Lower lobe of right lung (tissue), 2 donors: ENCODE results near the gene GSDMA. TPM values are rescaled to one million over a fixed set of nuclear protein-coding genes. Genes with fewer than 3 reads are reported as not detected.

ENCODE experiments used
- ATAC-seq, 2 donors: fragments of 200-7000 bp; cut with Tn5 transposase; one replicate each; pipeline ENCODE4 v1.9.1; 2020 to 2022; ENCODE audit warnings: mild to moderate bottlenecking in 2 of 2, moderate library complexity in 2 of 2
- DNase-seq: peaks from one replicate; pipeline ENCODE4 v3.0.0-alpha.2; 2020
- H3K27ac ChIP-seq: fragments of 200-600 bp; one replicate; pipeline ENCODE4 v1.8.0; 2022
- H3K27me3 ChIP-seq: fragments of 200-600 bp; one replicate; pipeline ENCODE4 v1.8.0; 2022; ENCODE audit warnings: low read depth
- H3K36me3 ChIP-seq: fragments of 200-600 bp; one replicate; pipeline ENCODE4 v1.8.0; 2022; ENCODE audit warnings: mild to moderate bottlenecking
- H3K4me1 ChIP-seq: fragments of 200-600 bp; one replicate; pipeline ENCODE4 v1.8.0; 2022
- H3K4me3 ChIP-seq: fragments of 200-600 bp; one replicate; pipeline ENCODE4 v1.8.0; 2022; ENCODE audit warnings: mild to moderate bottlenecking
- H3K9me3 ChIP-seq: fragments of 200-600 bp; one replicate; pipeline ENCODE4 v1.8.0; 2022
- intact Hi-C: fragments of 100-400 bp; cut with DNase I; formaldehyde crosslinking; loops from one replicate; pipeline ENCODE4 v1.11.0; 2022
- total RNA-seq: library from RNA; stranded (reverse); fragmentation: NEBNext Ultra II Directional; extraction: Animal tissue kit (Norgen Biotek cat#: 25700); gene quantifications from one replicate; pipeline ENCODE4 v1.2.1, GENCODE V29; 2021
- TF ChIP-seq, protein P1 (sequence below): fragments of 200-600 bp; IDR thresholded peaks from one replicate; pipeline ENCODE4 v1.8.0; 2022; ENCODE audit warnings: antibody characterized with exemption, mild to moderate bottlenecking
- donor health status: DM: no; HTN: yes; CAD: no; lungs with severe emphysema.

The GSDMA gene
- total RNA-seq, 1 donor from 2014 or later: 0.62 TPM

GRCh38 chr17:39924691-39925055 lies 38.1 kb upstream of the GSDMA start:
- Histone ChIP-seq H3K4me3 (no peak overlapping the region), H3K4me1 (peaks cover 50% of the 10 kb centered on the region), H3K36me3 (peaks cover 44% of the 10 kb centered on the region), H3K9me3 (no peaks in the 10 kb centered on the region), H3K27me3 (no peaks in the 10 kb centered on the region), H3K27ac (no peak overlapping the region)
- ATAC-seq: no peak
- TF ChIP-seq, protein P1, sequence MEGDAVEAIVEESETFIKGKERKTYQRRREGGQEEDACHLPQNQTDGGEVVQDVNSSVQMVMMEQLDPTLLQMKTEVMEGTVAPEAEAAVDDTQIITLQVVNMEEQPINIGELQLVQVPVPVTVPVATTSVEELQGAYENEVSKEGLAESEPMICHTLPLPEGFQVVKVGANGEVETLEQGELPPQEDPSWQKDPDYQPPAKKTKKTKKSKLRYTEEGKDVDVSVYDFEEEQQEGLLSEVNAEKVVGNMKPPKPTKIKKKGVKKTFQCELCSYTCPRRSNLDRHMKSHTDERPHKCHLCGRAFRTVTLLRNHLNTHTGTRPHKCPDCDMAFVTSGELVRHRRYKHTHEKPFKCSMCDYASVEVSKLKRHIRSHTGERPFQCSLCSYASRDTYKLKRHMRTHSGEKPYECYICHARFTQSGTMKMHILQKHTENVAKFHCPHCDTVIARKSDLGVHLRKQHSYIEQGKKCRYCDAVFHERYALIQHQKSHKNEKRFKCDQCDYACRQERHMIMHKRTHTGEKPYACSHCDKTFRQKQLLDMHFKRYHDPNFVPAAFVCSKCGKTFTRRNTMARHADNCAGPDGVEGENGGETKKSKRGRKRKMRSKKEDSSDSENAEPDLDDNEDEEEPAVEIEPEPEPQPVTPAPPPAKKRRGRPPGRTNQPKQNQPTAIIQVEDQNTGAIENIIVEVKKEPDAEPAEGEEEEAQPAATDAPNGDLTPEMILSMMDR: no peak
- intact Hi-C loops: no loop called here
- no peak for DNase-seq

GRCh38 chr17:39925282-39926134 lies 37.3 kb upstream of the GSDMA start:
- TF ChIP-seq, protein P1: no peak
- Histone ChIP-seq H3K4me1 (peaks cover 54% of the 10 kb centered on the region), H3K4me3 (peak overlapping the region; percentile 87), H3K27ac (peak overlapping the region; percentile 96), H3K36me3 (peaks cover 37% of the 10 kb centered on the region), H3K27me3 (no peaks in the 10 kb centered on the region), H3K9me3 (no peaks in the 10 kb centered on the region)
- intact Hi-C loops: no loop called here
- ATAC-seq: no peak
- DNase-seq: no peak

DNA sequence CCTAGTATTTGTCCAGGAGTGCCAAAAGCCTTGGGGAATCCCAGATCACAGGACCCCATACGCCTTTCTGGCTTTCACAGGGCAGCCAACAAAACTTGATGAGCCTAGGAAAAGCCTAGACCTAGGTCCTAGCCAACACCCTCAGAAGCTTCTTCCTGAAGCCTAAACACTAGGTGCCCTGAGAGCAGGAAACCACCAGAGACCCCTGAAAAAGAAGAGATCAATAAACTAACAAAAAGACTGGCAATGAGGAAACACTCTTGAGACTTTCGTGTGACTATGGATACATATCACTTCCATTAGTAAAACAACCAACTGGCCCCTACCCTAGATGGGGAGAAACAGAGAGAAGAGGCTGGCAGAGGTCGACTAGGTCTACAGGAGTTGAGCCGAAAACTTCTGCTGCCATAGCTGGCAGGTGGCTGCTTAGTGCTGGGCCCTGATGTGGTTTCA lies 36.6 kb upstream of the GSDMA start:
- Histone ChIP-seq H3K9me3 (no peaks in the 10 kb centered on the region), H3K27me3 (no peaks in the 10 kb centered on the region), H3K4me3 (peak overlapping the region; percentile 87), H3K27ac (peak overlapping the region; percentile 96), H3K4me1 (peaks cover 54% of the 10 kb centered on the region), H3K36me3 (peaks cover 30% of the 10 kb centered on the region)
- no peak for ATAC-seq
- intact Hi-C loops: no loop called here
- no peak for DNase-seq
- TF ChIP-seq, protein P1: no peak

DNA sequence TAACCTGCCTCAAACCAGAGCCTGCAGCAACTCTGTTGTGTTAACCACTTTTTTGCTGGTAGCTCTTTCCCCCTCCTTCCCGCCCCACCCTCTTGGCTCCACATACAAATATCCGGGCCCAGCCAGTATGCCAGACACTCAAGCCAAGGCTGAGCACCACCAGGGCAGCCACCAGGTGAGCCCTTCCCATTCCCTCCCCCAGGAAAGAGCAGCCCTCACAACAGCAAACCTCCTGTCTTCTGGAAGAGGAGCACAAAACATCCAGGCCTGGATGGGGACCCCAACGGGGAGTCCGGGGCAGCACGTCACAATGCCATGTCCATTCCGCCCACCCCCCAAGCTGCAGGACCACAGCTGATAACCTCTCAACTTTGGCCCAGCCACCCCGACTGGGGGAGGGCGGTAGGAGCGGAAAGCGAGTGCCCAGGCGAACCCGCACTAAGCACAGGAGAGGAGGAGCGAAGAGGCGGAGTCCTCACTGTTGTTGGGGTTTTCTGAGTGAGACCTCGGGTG lies 36.2 kb upstream of the GSDMA start:
- peak; percentile 51 to 53 for ATAC-seq

GRCh38 chr17:39927101-39927928 lies 35.5 kb upstream of the GSDMA start, which contains the start of the genes LRRC3C and ORMDL3:
LRRC3C (plus strand) TSS chr17:39927732; CDS start chr17:39941524, 13,792 bp downstream.
ORMDL3 (minus strand) TSS chr17:39927601; CDS start chr17:39924203, 3,398 bp downstream.
- Histone ChIP-seq H3K4me1 (peaks cover 54% of the 10 kb centered on the region), H3K4me3 (peak within 1 kb of the TSS; percentile 87), H3K27ac (peak within 1 kb of the TSS; percentile 96), H3K27me3 (no peaks in the 10 kb centered on the region), H3K9me3 (no peaks in the 10 kb centered on the region), H3K36me3 (peaks cover 19% of the 10 kb centered on the region)
- ATAC-seq: peak; percentile 92 to 95
- DNase-seq: peak; percentile 95
- TF ChIP-seq, protein P1: no peak
- intact Hi-C loops: no loop called here

More for the DNA sequence above, 36.2 kb upstream of the GSDMA start:
- Histone ChIP-seq H3K27ac (peak overlapping the region; percentile 96), H3K27me3 (no peaks in the 10 kb centered on the region), H3K36me3 (peaks cover 25% of the 10 kb centered on the region), H3K4me1 (peaks cover 54% of the 10 kb centered on the region), H3K9me3 (no peaks in the 10 kb centered on the region), H3K4me3 (peak overlapping the region; percentile 87)
- peak; percentile 68 for DNase-seq
- intact Hi-C loops: no loop called here
- TF ChIP-seq, protein P1: no peak
